Neural cell (in vitro differentiated cells): ENCODE data around the gene CPB2. TPM values are rescaled to one million over a fixed set of nuclear protein-coding genes. Genes with fewer than 3 reads are reported as not detected.

Source experiments
- H2AFZ ChIP-seq: fragments of 200-600, 300-800 bp; sonication (generic), shearing (Covaris generic); 2 replicates; pipeline ENCODE4 v1.6.0; 2014; ENCODE audit warnings: low read depth, mild to moderate bottlenecking, antibody characterized with exemption, low read length, moderate library complexity
- H3F3A ChIP-seq: fragments of 200-600 bp; shearing (Covaris generic); 2 replicates; pipeline ENCODE4 v1.6.1; 2016; ENCODE audit warnings: mild to moderate bottlenecking, moderate library complexity, mixed read lengths, antibody characterized with exemption, low read length; ENCODE audit not compliant: insufficient read depth, poor library complexity, severe bottlenecking
- H3K27ac ChIP-seq: fragments of 200-600, 300-800 bp; sonication (generic), shearing (Covaris generic); 2 replicates; pipeline ENCODE4 v1.5.1; 2014; ENCODE audit warnings: mild to moderate bottlenecking, low read length, moderate library complexity
- H3K27me3 ChIP-seq: fragments of 300-800, 200-600 bp; sonication (generic), shearing (Covaris generic); 2 replicates; pipeline ENCODE4 v1.6.0; 2014; ENCODE audit warnings: mild to moderate bottlenecking, low read depth, low read length, moderate library complexity; ENCODE audit not compliant: insufficient read depth
- H3K36me3 ChIP-seq: fragments of 300-800, 200-600 bp; sonication (generic), shearing (Covaris generic); 2 replicates; pipeline ENCODE4 v1.5.1; 2014; ENCODE audit warnings: mild to moderate bottlenecking, antibody characterized with exemption, low read length, moderate library complexity; ENCODE audit not compliant: insufficient read depth
- H3K4me2 ChIP-seq: fragments of 300-800, 200-600 bp; sonication (generic), shearing (Covaris generic); 2 replicates; pipeline ENCODE4 v1.6.0; 2014; ENCODE audit warnings: mild to moderate bottlenecking, low read length
- H3K4me3 ChIP-seq: fragments of 300-800, 200-600 bp; sonication (generic), shearing (Covaris generic); 2 replicates; pipeline ENCODE4 v1.5.1; 2014; ENCODE audit warnings: mild to moderate bottlenecking, low read length, moderate library complexity
- H3K79me2 ChIP-seq: fragments of 200-600 bp; shearing (Covaris generic); replicated peaks from 2 replicates; pipeline ENCODE4 v1.6.0; 2014; ENCODE audit warnings: mild to moderate bottlenecking, low read length, moderate library complexity; ENCODE audit not compliant: insufficient read depth
- H3K9ac ChIP-seq: fragments of 300-800, 200-600 bp; sonication (generic), shearing (Covaris generic); 2 replicates; pipeline ENCODE4 v1.6.1; 2016; ENCODE audit warnings: mild to moderate bottlenecking, low read length, mixed read lengths
- H3K9me2 ChIP-seq: fragments of 200-600 bp; shearing (Covaris generic); 2 replicates; pipeline ENCODE4 v1.6.1; 2016; ENCODE audit warnings: mild to moderate bottlenecking, low read length, mixed read lengths; ENCODE audit not compliant: insufficient read depth
- H3K9me3 ChIP-seq: fragments of 200-600, 300-800 bp; sonication (generic), shearing (Covaris generic); 2 replicates; pipeline ENCODE4 v1.6.1; 2016; ENCODE audit warnings: mild to moderate bottlenecking, mixed run types, low read length, moderate library complexity, mixed read lengths
- H4K20me1 ChIP-seq: fragments of 200-600 bp; shearing (Covaris generic); 2 replicates; pipeline ENCODE4 v1.6.1; 2016; ENCODE audit warnings: mild to moderate bottlenecking, mixed run types; ENCODE audit not compliant: insufficient read depth
- CTCF ChIP-seq: fragments of 450-650 bp; IDR thresholded peaks from 2 replicates; pipeline ENCODE4 v1.5.1; 2014; ENCODE audit warnings: antibody characterized with exemption, mild to moderate bottlenecking, moderate library complexity; ENCODE audit not compliant: poor library complexity, severe bottlenecking
- EP300 ChIP-seq: fragments of 450-650 bp; conservative IDR thresholded peaks from 2 replicates; pipeline ENCODE4 v1.6.1; 2014; ENCODE audit warnings: antibody characterized with exemption, mild to moderate bottlenecking, moderate library complexity; ENCODE audit not compliant: poor library complexity, severe bottlenecking
- EZH2 ChIP-seq: fragments of 200-600, 300-800 bp; shearing (Covaris generic), sonication (generic); IDR thresholded peaks from 2 replicates; pipeline ENCODE4 v1.6.1; 2014; ENCODE audit warnings: antibody characterized with exemption, low read length, borderline replicate concordance, mild to moderate bottlenecking; ENCODE audit not compliant: insufficient read depth, poor library complexity, severe bottlenecking
- MXI1 ChIP-seq: fragments of 450-650 bp; conservative IDR thresholded peaks from 2 replicates; pipeline ENCODE4 v1.6.1; 2014; ENCODE audit warnings: antibody characterized with exemption, mild to moderate bottlenecking; ENCODE audit not compliant: poor library complexity, severe bottlenecking
- POLR2AphosphoS5 ChIP-seq: IDR thresholded peaks from 2 replicates; pipeline ENCODE4 v1.6.1; 2012
- RAD21 ChIP-seq: fragments of 450-650 bp; conservative IDR thresholded peaks from 2 replicates; pipeline ENCODE4 v1.6.1; 2014; ENCODE audit warnings: antibody characterized with exemption, mild to moderate bottlenecking, moderate library complexity
- REST ChIP-seq: IDR thresholded peaks from 2 replicates; pipeline ENCODE4 v1.6.1; 2012; ENCODE audit warnings: borderline replicate concordance
- SMC3 ChIP-seq: fragments of 450-650 bp; conservative IDR thresholded peaks from 2 replicates; pipeline ENCODE4 v1.6.1; 2014; ENCODE audit warnings: antibody characterized with exemption, mild to moderate bottlenecking, moderate library complexity; ENCODE audit not compliant: poor library complexity
- TAF1 ChIP-seq: IDR thresholded peaks from 2 replicates; pipeline ENCODE4 v1.6.1; 2012; ENCODE audit warnings: low read depth
- polyA plus RNA-seq: library from polyadenylated mRNA; depleted of rRNA; stranded (reverse); fragments of >200 nt; gene quantifications from 2 replicates; pipeline ENCODE4 v1.2.3, GENCODE V29; 2014

The CPB2 gene
- polyA plus RNA-seq, 1 donor from 2014 or later = not detected

DNA sequence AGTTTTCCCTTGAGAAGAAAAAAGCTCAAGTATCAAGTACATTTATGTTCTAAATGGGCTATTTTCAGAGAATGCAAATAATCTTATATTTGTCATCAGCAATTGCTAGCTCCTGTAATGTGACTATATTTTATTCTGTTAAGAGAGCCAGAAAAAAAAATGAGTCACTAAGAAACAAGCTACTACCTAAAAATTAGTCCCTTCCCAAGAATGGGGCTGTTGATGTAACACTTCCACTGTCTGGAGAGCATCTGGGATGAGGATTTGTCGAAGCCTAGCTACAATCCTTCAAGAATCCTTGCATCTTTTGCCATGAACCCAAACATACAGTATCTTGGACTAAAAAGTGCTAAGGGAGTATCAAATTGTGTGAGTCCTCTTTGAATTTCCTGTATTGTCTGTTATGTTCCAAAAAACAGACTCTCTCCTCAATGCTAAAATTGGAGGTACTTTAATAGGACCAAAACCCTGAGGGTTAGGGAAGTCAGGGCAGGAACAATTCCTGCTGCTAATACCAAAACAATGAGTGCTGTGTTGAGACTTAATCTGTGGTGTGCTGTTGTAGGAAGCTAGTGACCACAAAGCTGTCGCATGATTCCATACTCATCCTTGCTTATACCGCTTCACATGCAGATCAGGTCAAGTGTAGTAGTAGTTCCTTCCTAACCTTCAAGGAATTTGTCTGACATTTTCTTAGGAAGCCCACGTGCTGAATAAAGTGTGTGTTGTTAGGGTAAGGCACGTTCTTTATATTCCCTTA is 47.4 kb downstream of the CPB2 start:
- Histone ChIP-seq H3K4me2 (no peak overlapping the region), H3K9ac (no peak overlapping the region), H3K27ac (no peak overlapping the region)

GRCh38 chr13:46053162-46054012 is 51.4 kb downstream of the CPB2 start:
- peak overlapping the region; percentile 88 for H2AFZ ChIP-seq

More for the DNA sequence above, 47.4 kb downstream of the CPB2 start:
- no peaks in the 10 kb centered on the region for H3K9me2 ChIP-seq
- TF ChIP-seq EZH2 (no peak), SMC3 (no peak), CTCF (no peak), TAF1 (no peak), POLR2AphosphoS5 (no peak), EP300 (no peak)
- H3K4me3 ChIP-seq = no peak overlapping the region
- no peaks in the 10 kb centered on the region for H3K79me2 ChIP-seq
- H3F3A ChIP-seq = no peaks in the 10 kb centered on the region
- no peaks in the 10 kb centered on the region for H3K9me3 ChIP-seq
- no peaks in the 10 kb centered on the region for H3K27me3 ChIP-seq
- no peaks in the 10 kb centered on the region for H3K36me3 ChIP-seq
- no peaks in the 10 kb centered on the region for H4K20me1 ChIP-seq
- H2AFZ ChIP-seq = no peak overlapping the region

More at GRCh38 chr13:46053162-46054012, 51.4 kb downstream of the CPB2 start:
- H3K27ac ChIP-seq = peak overlapping the region; percentile 96
- peaks cover 38% of the 10 kb centered on the region for H3K79me2 ChIP-seq
- peak overlapping the region; percentile 96 for H3K9ac ChIP-seq
- no peaks in the 10 kb centered on the region for H4K20me1 ChIP-seq
- no peaks in the 10 kb centered on the region for H3K9me3 ChIP-seq
- no peaks in the 10 kb centered on the region for H3K27me3 ChIP-seq
- H3K4me3 ChIP-seq = peak overlapping the region; percentile 76
- no peaks in the 10 kb centered on the region for H3K36me3 ChIP-seq
- no peaks in the 10 kb centered on the region for H3F3A ChIP-seq
- H3K9me2 ChIP-seq = no peaks in the 10 kb centered on the region
- H3K4me2 ChIP-seq = peak overlapping the region; percentile 72
- TF ChIP-seq POLR2AphosphoS5 (no peak), RAD21 (no peak), EZH2 (no peak), EP300 (no peak), TAF1 (no peak), REST (no peak), MXI1 (no peak), SMC3 (no peak)
